GM19328 (cell line): ENCODE results near the gene MYZAP.

Source experiments
- ATAC-seq: cut with Tn5 transposase; IDR thresholded peaks from one replicate; pipeline ENCODE4 v1.9.1; 2021; ENCODE audit warnings: mild to moderate bottlenecking, moderate library complexity; ENCODE audit not compliant: unreplicated experiment

The MYZAP gene, protein sequence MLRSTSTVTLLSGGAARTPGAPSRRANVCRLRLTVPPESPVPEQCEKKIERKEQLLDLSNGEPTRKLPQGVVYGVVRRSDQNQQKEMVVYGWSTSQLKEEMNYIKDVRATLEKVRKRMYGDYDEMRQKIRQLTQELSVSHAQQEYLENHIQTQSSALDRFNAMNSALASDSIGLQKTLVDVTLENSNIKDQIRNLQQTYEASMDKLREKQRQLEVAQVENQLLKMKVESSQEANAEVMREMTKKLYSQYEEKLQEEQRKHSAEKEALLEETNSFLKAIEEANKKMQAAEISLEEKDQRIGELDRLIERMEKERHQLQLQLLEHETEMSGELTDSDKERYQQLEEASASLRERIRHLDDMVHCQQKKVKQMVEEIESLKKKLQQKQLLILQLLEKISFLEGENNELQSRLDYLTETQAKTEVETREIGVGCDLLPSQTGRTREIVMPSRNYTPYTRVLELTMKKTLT

DNA sequence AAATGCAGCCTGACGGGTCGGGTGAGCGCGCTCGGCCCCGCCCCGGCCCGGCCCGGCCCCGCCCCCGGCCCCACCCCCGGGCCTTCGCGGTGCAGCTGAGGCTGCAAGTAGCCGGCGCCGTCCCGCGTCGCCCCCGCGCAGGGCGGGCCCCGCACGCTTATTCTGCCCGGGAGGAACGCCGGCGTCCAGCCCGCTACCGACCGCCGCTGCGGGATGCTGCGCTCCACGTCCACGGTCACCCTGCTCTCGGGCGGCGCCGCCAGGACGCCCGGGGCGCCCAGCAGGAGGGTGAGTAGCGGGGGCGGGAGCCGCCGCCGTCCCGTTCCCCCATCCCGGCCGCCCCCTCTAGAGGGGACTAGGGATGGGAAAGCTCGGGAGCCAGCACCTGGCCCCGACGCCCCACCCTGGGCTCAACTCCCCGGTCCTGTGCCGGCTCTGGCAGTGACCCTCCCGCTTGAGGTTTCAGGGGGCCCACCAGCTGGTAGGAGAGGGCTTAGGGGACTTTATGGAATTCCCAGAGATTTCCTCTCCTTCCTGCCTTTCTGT lies at the start of gene MYZAP:
Gene MYZAP, plus strand, starts transcription at position 83 of the 546 bp plus-strand sequence. Its CDS starts 131 bp downstream, at position 214.
- no peak for ATAC-seq

DNA sequence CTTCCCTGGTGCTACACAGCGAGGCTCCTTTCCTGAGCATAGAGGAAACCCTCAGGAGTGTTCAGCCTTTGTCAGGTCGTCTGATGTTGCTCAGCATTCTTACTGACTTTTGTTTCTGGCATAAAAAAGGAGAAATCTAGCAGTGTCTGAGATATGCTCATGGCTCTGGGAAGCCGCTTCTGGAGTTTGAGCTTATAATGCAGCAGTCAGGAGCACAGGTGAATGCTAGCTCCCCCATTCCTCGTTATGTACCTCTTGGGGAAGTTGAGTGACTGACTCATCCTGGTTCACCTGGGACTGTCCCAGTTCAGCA lies 49.2 kb upstream of the MYZAP start:
- no peak for ATAC-seq

DNA sequence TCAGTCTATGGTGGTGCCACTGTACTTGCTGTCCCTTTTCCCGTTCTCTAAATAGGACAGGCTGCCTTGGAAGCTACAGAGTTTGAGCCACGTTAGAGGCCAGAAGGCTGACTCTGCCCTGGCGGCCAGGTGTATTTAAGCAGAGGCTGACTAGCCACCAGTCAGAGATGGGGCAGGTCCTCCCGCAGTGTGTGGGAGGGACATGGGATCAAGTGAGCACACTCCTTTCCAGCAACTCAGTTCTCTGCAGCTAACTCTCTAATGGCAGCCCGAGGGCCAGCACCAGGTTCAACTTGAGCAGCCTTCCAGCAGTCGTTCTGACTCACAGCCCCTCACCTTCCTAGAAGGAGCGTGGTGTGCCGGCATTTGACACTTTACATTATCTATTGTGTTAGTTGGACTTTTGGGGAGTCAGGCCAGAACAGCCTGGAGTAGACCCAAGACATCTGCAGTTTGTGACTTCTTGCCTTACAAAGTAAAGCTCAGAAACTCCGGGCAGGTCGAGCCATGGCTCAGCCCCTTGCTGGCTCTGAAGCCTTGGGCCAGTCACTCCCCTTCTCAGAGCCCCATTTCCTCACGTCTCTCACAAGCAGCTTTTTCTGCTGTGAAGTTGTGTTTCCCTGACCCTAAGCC lies 46.7 kb upstream of the MYZAP start:
- no peak for ATAC-seq

DNA sequence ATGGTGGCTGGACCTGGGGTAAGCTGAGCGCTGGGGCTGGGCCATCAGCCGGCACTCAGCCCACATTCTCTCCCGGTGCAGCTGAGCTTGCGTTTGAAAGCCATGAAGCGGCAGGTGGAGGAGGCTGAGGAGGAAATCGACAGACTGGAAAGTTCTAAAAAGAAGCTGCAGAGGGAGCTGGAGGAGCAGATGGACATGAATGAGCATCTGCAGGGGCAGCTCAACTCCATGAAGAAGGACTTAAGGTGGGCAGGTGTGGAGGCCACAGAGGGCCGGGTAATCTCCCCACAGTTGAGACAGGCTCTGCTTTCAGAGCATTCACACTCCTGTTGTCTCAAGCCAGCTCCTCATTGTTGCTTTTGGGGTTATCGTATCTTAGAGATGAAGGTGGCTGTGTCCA lies 45.7 kb upstream of the MYZAP start:
- no peak for ATAC-seq

DNA sequence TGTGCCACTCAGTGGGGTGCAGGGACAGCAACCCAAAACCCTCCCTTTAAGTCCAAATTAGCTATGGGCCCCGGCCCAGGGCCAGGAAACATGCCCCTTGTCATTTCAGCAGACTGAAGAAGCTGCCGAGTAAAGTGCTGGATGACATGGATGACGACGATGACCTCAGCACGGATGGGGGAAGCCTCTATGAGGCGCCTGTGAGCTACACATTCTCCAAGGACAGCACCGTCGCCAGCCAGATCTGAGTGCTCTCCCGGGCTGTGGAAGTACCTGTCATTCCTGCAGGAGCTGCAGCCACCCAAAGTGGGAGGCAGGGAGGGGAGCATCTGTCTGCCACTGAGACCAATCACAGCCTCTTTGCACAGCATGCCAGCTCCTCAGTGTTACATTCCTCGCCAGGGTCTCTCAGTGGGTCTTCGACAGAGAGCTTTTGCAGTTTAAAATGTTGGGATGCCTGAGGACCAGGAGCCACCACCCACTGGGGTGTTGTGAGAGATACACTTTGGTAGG lies 44.4 kb upstream of the MYZAP start:
- no peak for ATAC-seq

DNA sequence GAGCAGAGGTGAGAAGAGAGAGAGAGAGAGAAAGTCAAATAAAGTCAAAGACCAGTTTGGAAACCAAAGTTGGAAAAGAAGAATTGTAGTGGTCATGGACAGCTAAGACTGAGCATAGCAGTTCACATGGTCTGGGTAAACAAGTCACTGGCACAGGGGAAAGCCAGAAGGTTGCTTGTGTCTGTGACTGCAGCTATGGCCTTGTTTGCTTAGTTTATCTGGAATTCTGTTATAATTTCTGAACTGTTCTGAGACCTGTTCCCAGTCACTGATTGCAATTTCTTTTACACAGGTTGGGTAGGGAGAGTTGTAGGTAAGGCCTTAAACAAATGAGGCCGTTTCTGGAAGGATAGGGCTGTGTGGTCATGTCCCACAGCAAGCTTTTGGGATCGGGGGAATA lies 43.4 kb upstream of the MYZAP start:
- ATAC-seq, result no peak

DNA sequence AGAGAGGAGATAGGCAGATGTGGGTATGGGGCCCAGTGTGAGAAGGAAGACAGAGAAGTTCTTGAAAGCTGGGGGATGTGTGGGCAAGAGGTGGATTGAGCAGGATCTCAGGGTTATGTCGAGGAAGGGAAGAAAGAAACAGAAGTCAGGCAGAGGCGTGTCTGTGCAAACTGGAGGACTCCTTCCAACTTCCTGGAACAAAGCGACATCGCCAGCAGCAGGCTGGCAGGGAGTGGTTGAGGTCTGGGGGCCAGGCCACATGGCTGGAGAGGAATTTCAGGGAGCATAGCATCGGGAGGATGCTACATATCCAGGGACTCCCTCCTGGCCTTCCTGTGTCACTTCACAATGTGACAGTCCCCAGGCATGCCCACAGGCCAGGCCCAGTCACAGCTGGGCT lies 42.9 kb upstream of the MYZAP start:
- ATAC-seq, result no peak

DNA sequence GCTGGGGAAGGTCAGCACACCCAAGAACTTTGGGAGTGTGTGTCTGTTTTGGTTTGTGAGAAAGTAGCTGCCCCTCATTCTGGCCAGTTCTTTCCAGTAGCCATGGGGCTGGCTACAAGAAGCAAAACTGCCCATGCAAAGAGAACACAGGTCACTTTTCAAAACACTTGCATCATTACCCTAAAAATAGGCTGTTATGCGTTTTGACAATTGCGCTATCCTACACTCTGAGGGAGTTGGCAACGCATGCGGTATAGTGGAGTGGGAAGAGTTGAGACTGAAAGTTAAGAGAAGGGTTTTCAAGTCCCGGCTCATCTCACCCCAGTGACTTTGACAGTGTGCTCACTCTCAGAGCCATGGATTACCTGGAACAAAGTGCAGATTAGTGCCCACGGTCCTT lies 41.8 kb upstream of the MYZAP start:
- ATAC-seq, result no peak

DNA sequence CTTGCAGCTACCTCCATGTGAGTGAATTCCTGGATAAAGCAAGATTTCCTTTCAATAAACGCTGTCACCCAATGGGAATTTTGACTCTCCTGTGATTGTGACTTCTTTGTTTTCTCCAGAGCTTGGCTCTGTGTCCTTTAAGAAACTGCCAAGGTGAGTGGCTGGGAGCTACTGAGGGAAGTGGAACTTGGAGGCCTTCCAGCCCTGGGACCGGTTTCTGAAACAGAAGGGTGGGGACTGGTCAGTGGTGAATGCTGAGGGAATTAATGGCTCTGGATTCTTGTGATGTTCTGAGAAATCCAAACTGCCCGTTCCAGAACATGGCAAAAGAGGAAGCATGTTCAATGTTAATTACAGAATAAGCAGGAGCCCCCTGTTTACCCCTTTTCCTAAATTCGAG lies 41.1 kb upstream of the MYZAP start:
- ATAC-seq, result no peak

DNA sequence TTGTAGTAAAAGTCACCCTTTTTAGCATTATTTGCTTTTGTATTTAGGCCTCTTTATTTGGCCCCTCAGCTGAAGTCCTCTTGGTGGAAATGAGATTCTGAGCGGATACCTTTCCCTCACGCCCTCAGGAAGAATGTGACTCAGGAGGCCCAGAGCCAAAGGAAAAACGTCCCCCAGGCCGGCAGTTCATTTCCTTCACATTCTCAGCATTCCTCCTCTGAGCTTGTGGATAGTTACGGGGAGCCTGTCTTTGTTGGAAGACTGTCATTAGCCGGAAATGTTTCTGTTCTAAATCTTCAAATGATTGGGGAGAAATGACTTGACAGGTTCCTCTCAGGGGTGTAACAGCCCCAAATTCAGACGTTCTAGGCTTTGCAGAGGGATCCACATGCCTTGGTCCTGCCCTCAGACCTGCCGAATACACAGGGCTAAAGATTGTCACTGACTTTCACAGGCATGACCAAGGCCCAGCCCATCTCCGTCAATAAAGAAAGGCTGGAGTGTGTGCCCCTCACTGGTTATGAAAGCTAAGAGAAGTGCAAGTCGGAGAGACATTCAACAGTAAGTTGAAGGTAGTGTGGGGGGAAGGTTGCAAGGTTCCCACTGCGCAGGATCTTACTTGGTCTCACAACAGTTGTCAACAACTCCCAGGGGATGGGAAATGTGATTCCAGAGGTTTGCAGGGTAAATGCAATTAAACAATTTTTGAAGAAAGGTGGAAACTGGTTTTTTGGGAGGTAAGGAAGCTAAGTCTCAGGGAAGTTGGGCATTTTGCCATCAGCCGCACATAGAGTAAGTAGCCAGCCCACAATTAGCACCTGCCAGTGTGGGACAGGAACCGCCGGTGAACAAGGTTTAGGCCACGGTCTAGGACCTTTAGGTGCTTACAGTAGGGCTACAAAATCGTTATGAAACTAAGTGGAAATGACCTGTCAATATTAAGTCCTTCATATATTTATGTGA lies 39.7 kb upstream of the MYZAP start:
- no peak for ATAC-seq

DNA sequence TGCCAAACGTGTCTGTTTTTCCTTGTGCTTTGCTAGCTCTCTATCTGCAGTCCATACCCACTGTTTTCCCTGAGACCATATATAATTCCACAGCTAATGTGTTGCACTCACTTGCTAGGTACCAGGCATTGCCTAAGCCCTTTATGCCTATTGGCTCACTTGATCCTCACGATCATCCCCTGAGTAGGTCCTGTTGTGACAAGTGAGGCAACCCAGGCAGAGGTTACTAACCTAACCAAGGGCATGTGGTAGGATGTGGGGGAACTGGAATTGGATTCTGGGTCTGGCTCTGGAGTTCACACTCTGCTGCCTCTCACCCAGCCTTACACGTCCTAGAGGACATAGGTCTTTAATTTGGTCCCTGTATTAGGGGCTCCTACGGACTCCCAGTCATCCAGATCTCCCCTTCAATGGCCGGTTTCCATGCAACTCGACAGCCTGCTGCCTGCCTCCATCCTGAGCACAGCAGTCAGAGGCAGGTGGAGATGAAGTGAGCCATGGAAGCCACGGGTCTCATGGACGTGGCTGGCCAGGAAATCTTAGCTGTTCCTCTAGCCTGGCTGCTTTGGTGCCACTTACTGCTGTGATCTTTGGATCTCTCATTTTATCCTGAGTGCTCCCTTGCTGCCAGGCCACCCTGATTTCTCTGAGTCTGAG lies 38.9 kb upstream of the MYZAP start:
- ATAC-seq, result no peak

DNA sequence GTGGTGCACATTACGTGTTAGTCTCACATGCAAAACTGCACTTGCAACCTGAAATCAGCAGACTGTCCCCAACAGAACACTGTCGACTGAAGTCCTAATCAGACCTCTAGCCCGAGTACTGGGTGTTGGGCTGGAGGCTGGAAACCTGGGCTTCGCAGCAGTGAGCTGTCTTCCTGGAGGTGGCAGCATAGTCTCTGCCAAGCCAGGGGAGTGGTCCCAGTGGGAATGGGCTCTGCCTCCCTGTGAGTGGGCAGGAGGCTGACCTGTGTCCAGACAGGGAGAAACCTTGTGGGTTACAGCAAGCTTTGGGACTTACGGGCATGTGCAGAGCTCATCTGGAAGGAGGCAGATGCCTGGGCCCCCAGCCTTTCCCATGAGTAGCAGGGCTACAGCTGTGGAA lies 38.2 kb upstream of the MYZAP start:
- no peak for ATAC-seq

DNA sequence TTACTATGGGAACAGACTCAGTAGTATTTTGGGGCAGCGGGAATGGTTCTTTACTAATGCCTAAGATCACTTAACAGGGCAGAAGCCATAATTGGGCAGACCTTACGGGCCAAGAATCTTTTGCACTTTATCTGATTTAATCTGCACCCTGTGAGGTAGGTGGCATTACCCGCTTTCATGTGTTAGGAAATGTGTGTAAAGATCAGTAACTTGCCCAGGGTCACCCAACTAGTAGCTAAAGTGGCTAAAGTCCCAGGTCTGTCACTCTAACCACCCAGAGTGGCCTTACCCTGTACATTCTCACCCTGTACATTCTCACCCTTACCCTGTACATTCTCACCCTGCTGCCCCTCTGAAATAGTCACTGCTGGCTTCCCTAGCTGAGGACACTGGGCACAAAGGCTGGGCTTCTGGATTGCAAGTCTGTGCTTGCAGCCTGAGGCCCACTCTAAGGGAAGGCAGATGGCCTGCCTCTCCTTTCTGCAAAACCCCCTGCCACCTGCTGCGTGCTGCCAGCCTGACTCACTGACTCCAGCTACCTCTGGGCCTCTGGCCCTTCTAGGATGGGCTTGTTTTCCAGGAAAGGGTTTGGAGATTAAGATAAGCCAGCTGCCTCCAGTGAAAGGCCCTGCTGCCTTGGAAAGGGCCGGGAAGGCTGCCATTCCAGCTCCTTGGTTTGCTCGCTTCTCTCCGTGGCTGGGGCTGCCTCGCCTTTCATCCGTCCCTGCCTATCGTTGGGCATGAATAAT lies 37.5 kb upstream of the MYZAP start:
- ATAC-seq, result no peak

DNA sequence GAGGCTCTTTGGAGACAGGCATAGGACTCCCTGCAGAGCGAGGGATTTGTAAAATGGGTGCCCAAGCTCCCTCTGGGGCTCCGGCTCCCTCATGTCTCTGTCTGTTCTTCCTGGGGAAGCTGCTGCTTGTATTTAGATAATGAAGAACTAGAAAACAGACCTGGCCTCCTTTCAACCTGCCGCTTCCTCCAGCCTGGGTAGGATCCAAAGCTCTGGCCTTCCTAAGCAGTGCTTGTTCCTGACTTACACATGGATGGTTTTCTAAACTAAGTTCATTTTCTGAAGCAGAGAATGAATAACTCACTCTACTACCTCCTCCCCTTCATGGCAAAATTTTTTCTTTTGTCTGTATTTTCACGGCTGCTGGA lies 36.9 kb upstream of the MYZAP start:
- no peak for ATAC-seq

DNA sequence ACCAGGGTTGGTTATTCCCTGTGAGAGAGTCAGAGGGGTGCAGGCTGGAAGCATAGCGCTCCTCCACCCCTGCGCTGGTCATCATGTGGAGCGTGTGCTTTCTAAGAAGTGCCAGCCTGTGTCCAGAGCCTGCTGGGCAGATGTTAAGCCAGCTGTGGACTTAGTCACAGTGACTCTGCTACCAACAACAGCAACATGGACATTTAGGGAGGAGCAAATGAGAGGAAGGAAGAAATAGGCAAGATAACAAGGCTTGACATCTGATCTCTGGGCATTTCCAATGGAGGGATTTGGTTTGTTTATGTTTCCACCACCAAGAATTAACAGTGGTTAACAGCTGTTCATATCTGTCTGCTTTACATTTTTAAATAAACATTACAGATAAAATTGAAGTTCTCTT lies 36.4 kb upstream of the MYZAP start:
- no peak for ATAC-seq

DNA sequence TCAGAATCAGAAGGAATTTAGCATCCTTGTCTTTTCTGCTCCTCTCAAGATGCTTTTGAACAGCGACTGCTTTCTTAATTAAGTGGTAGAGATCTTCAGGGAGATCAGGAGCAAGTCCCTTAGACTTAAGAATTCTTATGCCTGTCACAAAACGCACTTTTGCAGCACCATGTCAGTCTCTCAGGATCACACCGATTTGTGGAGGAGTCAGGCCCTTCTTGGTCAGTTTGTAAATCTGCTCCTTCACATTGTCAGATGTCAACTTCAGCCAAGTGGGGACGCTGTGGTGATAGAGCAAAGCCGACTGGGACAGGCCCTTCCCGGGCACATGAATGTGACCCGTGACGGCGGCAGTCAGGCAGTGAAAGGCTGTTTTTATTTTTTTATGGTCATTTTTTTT lies 35.7 kb upstream of the MYZAP start:
- no peak for ATAC-seq

DNA sequence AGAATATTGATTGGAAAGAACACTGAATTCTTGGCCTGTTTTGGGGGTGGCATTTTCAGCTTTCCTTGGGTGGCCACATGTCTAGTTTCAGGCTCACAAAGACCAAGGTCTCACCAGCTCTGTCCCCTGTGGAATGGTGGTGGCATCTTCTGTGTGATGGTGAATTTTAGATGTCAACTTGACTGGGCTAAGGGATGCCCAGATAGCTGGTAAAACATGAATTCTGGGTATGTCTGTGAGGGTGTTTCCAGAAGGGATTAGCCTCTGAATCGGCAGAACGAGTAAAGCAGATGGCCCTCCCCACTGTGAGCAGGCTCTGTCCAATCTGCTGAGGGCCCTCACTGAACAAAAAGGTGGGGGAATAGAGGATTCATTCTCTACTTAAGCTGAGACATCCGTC lies 34.4 kb upstream of the MYZAP start:
- no peak for ATAC-seq

DNA sequence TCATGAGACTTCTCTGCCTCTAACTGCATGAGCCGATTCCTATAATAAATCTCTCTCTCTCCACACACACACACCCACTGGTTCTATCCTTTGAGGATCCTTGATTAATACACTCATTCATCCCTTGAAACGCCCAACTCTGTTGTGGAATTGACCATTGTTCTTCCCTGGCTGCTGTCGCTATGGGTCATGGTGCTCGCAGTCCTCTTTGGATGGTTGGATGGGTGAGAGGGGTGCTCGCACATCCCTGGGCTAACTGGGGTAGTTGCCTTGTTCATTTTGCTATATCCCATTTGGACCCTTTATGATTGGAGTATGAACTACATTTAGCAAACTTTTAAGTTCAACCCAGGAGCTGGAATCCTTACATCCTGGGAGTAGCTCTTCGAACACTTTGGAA lies 33.9 kb upstream of the MYZAP start:
- ATAC-seq, result no peak

DNA sequence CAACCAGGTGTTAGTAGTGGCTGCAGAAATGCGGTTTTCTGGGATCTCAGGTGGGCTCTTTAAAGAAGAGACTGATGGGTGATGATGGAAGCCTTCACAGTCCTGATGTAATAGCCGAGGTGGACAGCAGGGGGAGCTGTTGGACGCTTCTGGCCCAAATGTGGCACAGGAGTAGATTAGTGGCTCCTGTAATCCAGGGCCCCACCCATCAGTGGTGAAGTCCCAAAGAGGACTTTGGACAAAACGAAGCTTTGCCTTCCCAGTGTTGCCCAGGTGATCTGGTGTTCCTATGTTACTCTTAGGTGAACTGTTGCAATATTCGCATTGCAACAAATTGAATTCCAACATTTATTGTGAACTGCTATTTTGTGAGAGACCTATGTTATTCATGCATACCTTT lies 31.8 kb upstream of the MYZAP start:
- ATAC-seq, result no peak
